ENCODE data around the gene LRMDA.

LRMDA gene

DNA sequence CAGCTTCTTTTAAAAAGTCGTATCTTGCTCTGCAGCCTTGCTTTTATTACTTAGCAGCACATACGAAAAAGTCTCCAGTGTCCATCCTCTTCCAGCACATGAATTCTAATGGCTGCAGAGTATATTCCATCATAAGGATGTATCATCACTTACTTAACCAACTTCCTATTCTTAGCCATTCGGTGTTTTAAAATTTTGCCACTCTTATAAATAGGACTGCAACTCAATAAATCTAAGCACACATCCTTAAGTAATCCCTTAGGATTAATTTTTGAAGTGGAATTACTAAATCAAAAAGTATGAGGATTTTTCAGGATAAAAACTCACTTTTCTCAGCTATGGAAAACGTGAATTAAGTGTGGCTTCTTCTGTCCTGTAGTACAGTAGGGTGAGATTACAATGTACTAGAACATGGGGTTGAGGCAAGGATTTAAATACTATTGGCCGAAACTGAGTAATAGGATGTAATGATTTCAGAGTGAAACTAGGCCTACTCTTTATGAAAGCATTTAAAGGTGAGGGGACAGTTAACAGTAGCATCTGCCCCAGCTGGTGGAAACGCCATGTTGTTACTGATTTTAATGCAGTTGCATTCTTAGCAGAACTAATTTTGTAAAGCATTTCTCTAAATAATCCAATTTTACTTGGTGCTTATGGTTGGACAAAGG is 1035.5 kb downstream of the LRMDA start:
- Histone ChIP-seq H4K20me1 (ENCODE audit: insufficient read depth, low read length, poor library complexity, severe bottlenecking) (no peaks in the 10 kb centered on the region), H3F3A (ENCODE audit: low read depth) (no peaks in the 10 kb centered on the region), H2AFZ (ENCODE audit: low read length) (no peak overlapping the region), H3K4me1 (ENCODE audit: insufficient read depth, low read length, poor library complexity, severe bottlenecking) (peaks cover 48% of the 10 kb centered on the region), H3K36me3 (ENCODE audit: insufficient read depth, low read length) (no peaks in the 10 kb centered on the region), H3K4me3 (ENCODE audit: low read length, poor library complexity, severe bottlenecking) (no peak overlapping the region), H3K79me2 (ENCODE audit: insufficient read depth, low read length) (no peaks in the 10 kb centered on the region), H3K27me3 (ENCODE audit: insufficient read depth, low read length, poor library complexity, severe bottlenecking) (no peaks in the 10 kb centered on the region), H3K4me2 (ENCODE audit: low read depth, low read length, poor library complexity, severe bottlenecking) (no peak overlapping the region), H3K9me3 (ENCODE audit: insufficient read depth, low read depth, low read length) (no peaks in the 10 kb centered on the region), H3K9me2 (replicated peaks; ENCODE audit: low read depth, low read length) (peaks cover 5% of the 10 kb centered on the region; the same call in 1 of the 2 replicates), H3K9ac (ENCODE audit: low read depth, low read length, poor library complexity, severe bottlenecking) (no peak overlapping the region)
- TF ChIP-seq EZH2phosphoT487 (IDR thresholded peaks at IDR 0.05; ENCODE audit: borderline replicate concordance) (no peak), CTCF (conservative IDR thresholded peaks at IDR 0.05; ENCODE audit: low read length) (no peak)

GRCh38 chr10:76469675-76470074 is 1038.3 kb downstream of the LRMDA start:
- peaks cover 24% of the 10 kb centered on the region for H3K4me1 ChIP-seq (ENCODE audit: insufficient read depth, low read length, poor library complexity, severe bottlenecking)
- H3K36me3 ChIP-seq (ENCODE audit: insufficient read depth, low read length) = no peaks in the 10 kb centered on the region
- H3K27me3 ChIP-seq (ENCODE audit: insufficient read depth, low read length, poor library complexity, severe bottlenecking) = no peaks in the 10 kb centered on the region
- H3K9me2 ChIP-seq (replicated peaks; ENCODE audit: low read depth, low read length) = peaks cover 12% of the 10 kb centered on the region; the same call in 1 of the 2 replicates
- H3K79me2 ChIP-seq (ENCODE audit: insufficient read depth, low read length) = no peaks in the 10 kb centered on the region
- TF ChIP-seq EZH2phosphoT487 (IDR thresholded peaks at IDR 0.05; ENCODE audit: borderline replicate concordance) (no peak), CTCF (conservative IDR thresholded peaks at IDR 0.05; ENCODE audit: low read length) (no peak)
- no peak overlapping the region for H3K9ac ChIP-seq (ENCODE audit: low read depth, low read length, poor library complexity, severe bottlenecking)
- H3K4me2 ChIP-seq (ENCODE audit: low read depth, low read length, poor library complexity, severe bottlenecking) = no peak overlapping the region
- no peak overlapping the region for H2AFZ ChIP-seq (ENCODE audit: low read length)
- H4K20me1 ChIP-seq (ENCODE audit: insufficient read depth, low read length, poor library complexity, severe bottlenecking) = no peaks in the 10 kb centered on the region
- no peaks in the 10 kb centered on the region for H3K9me3 ChIP-seq (ENCODE audit: insufficient read depth, low read depth, low read length)
- H3K4me3 ChIP-seq (ENCODE audit: low read length, poor library complexity, severe bottlenecking) = no peak overlapping the region
- no peaks in the 10 kb centered on the region for H3F3A ChIP-seq (ENCODE audit: low read depth)

DNA sequence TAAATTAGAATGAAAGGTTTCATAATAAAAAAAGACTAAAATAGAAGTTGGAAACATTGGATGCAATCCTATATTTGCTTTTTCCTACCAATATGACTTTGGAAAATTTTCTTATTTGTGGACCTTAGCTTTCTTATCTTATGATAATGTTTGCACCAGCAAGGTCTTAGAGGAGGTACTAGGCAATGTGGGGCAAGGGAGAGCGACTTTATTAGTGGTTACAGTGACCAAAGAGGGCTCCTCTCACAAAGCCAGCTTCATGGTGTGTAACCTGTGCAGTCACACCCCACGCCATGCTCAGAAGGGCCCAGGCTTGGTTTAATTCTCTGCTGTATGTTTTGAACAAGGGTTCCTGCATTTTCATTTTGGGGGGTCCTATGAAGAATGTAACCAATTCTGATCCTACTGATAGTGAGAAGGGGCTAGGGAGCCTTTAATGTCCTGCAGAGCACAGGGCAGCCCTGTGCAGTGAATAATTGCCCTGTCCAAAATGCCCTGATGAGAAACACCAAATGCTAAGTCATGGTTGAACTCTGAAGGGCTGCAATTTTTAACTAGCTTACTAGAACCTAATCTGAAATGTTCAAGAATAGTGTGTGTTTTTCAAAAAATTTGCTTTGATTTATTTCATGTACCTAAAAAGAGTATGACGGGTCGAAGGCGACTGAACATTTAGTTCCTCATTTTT is 1047.8 kb downstream of the LRMDA start:
- H4K20me1 ChIP-seq (ENCODE audit: insufficient read depth, low read length, poor library complexity, severe bottlenecking) = no peaks in the 10 kb centered on the region
- H3K9ac ChIP-seq (ENCODE audit: low read depth, low read length, poor library complexity, severe bottlenecking) = no peak overlapping the region
- no peaks in the 10 kb centered on the region for H3K36me3 ChIP-seq (ENCODE audit: insufficient read depth, low read length)
- H3K79me2 ChIP-seq (ENCODE audit: insufficient read depth, low read length) = no peaks in the 10 kb centered on the region
- no peaks in the 10 kb centered on the region for H3K27me3 ChIP-seq (ENCODE audit: insufficient read depth, low read length, poor library complexity, severe bottlenecking)
- no peak overlapping the region for H3K4me3 ChIP-seq (ENCODE audit: low read length, poor library complexity, severe bottlenecking)
- no peaks in the 10 kb centered on the region for H3F3A ChIP-seq (ENCODE audit: low read depth)
- H2AFZ ChIP-seq (ENCODE audit: low read length) = no peak overlapping the region
- H3K9me2 ChIP-seq (replicated peaks; ENCODE audit: low read depth, low read length) = no peaks in the 10 kb centered on the region
- TF ChIP-seq EZH2phosphoT487 (IDR thresholded peaks at IDR 0.05; ENCODE audit: borderline replicate concordance) (no peak), CTCF (conservative IDR thresholded peaks at IDR 0.05; ENCODE audit: low read length) (no peak)
- peaks cover 6% of the 10 kb centered on the region for H3K4me1 ChIP-seq (ENCODE audit: insufficient read depth, low read length, poor library complexity, severe bottlenecking)
- H3K9me3 ChIP-seq (ENCODE audit: insufficient read depth, low read depth, low read length) = no peaks in the 10 kb centered on the region
- H3K4me2 ChIP-seq (ENCODE audit: low read depth, low read length, poor library complexity, severe bottlenecking) = no peak overlapping the region

Data from Loucy (cell line).